Astrocyte (in vitro differentiated cells and primary cell): ENCODE results near the gene POU6F2.

Experiments
- EZH2 ChIP-seq: IDR thresholded peaks from 2 replicates; pipeline ENCODE4 v1.6.1; 2012; ENCODE audit warnings: mild to moderate bottlenecking, low read length, inconsistent platforms; ENCODE audit not compliant: insufficient read depth
- TF ChIP-seq, protein P1 (sequence below): IDR thresholded peaks from 2 replicates; pipeline ENCODE4 v1.5.1; 2011; ENCODE audit warnings: low read depth, mild to moderate bottlenecking, inconsistent platforms, low read length, moderate library complexity; ENCODE audit not compliant: insufficient read depth

DNA sequence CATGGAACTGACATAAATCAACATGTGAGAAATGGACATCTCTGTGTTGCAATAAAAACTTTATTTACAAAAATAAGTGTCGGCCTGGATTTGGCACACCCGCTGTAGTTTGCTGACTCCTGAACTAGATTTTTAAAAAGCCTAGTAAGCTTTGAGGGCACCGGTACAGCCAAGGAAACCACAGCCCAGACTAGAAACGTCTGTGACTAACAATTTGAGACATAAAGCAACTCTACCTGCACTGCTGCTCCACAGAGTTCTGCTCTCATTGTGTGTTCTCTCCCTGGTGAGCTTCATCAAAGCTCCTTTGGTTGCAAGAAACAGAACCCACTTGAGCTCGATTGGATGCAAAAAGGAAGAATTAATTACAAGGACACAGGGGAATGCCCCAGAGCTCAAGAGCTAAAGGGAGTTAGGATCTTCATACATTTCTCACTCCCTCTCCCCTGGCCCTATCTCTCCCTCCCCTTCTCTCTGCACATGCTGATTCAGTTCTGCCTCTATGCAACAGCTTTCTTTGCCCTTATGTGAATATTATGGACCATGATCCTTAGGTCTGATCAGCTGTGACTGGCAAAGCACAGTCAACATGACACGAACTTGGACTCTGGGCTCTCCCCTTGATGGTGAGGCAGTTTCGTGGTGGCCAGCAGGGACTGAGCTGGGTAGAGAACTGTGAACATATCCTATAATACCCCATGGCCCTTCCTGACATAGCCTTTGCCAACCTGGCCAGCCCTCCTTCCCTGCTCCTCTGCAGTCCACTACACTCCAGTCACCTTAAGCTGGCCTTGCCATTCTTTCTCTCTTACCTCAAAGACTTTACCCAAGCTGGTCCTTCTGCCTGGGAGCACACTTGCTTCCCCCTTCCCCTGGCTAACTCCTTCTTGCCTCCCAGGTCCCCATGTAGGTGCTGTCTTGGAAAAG, 511.0 kb downstream of the POU6F2 start:
- TF ChIP-seq, protein P1, sequence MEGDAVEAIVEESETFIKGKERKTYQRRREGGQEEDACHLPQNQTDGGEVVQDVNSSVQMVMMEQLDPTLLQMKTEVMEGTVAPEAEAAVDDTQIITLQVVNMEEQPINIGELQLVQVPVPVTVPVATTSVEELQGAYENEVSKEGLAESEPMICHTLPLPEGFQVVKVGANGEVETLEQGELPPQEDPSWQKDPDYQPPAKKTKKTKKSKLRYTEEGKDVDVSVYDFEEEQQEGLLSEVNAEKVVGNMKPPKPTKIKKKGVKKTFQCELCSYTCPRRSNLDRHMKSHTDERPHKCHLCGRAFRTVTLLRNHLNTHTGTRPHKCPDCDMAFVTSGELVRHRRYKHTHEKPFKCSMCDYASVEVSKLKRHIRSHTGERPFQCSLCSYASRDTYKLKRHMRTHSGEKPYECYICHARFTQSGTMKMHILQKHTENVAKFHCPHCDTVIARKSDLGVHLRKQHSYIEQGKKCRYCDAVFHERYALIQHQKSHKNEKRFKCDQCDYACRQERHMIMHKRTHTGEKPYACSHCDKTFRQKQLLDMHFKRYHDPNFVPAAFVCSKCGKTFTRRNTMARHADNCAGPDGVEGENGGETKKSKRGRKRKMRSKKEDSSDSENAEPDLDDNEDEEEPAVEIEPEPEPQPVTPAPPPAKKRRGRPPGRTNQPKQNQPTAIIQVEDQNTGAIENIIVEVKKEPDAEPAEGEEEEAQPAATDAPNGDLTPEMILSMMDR = no peak
- no peak for TF ChIP-seq EZH2
